ENCODE data around the gene PLEKHG2.

DNA sequence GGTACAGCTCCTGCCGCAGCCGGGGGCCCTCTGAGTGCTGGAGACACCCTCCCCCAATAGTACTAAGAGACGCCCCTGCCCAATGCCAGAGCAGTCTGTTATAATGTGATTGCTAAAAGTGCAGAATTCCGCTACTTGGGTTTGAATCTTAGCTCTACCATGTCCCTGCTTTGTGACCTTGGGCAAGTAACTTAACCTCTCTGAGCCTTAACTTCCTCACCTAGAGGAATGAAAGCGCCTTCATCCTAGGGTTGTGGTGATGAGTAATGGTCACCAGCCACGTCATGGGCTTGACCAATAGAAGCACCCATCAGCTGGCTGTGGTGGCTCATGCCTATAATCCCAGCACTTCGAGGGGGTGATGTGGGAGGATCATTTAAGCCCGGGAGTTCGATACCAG, 6.5 kb downstream of the PLEKHG2 start:
- TF ChIP-seq, protein P1, sequence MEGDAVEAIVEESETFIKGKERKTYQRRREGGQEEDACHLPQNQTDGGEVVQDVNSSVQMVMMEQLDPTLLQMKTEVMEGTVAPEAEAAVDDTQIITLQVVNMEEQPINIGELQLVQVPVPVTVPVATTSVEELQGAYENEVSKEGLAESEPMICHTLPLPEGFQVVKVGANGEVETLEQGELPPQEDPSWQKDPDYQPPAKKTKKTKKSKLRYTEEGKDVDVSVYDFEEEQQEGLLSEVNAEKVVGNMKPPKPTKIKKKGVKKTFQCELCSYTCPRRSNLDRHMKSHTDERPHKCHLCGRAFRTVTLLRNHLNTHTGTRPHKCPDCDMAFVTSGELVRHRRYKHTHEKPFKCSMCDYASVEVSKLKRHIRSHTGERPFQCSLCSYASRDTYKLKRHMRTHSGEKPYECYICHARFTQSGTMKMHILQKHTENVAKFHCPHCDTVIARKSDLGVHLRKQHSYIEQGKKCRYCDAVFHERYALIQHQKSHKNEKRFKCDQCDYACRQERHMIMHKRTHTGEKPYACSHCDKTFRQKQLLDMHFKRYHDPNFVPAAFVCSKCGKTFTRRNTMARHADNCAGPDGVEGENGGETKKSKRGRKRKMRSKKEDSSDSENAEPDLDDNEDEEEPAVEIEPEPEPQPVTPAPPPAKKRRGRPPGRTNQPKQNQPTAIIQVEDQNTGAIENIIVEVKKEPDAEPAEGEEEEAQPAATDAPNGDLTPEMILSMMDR (IDR thresholded peaks at IDR 0.05), result no peak
- TF ChIP-seq POLR2A (IDR thresholded peaks at IDR 0.05), result no peak
